WTC11 (cell line): ENCODE measurements around the gene CPSF7. TPM values are rescaled to one million over a fixed set of nuclear protein-coding genes. Genes with fewer than 3 reads are reported as not detected.

Experiments
- ATAC-seq: fragments of 200-7000 bp; cut with Tn5 transposase; 2 replicates; pipeline ENCODE4 v1.10.0; 2021; ENCODE audit warnings: mild to moderate bottlenecking, moderate library complexity
- CTCF ChIA-PET: fragments of 300-600 bp; sonication (Branson Sonifier 250); formaldehyde crosslinking; loops from one replicate; lab custom pipeline; 2021; ENCODE audit warnings: antibody characterized with exemption; lab: Charles Lee
- POLR2A ChIA-PET: fragments of 350-600 bp; sonication (Branson Sonifier 250); formaldehyde crosslinking; loops from one replicate; lab custom pipeline; 2021; ENCODE audit warnings: antibody characterized with exemption; lab: Charles Lee
- DNase-seq: peaks from one replicate; pipeline ENCODE4 v3.0.0; 2021; ENCODE audit warnings: low spot score
- H3K27ac Mint-ChIP-seq: 2 replicates; pipeline ENCODE4 v1.8.0; 2021; ENCODE audit warnings: mixed read lengths
- H3K27me3 Mint-ChIP-seq: 2 replicates; pipeline ENCODE4 v1.8.0; 2021; ENCODE audit warnings: low read depth, mild to moderate bottlenecking, moderate library complexity, mixed read lengths
- H3K36me3 Mint-ChIP-seq: 2 replicates; pipeline ENCODE4 v1.8.0; 2021; ENCODE audit warnings: mixed read lengths
- H3K4me1 Mint-ChIP-seq: 2 replicates; pipeline ENCODE4 v1.8.0; 2022; ENCODE audit warnings: mixed read lengths
- H3K4me3 Mint-ChIP-seq: 2 replicates; pipeline ENCODE4 v1.8.0; 2021; ENCODE audit warnings: mild to moderate bottlenecking, moderate library complexity, mixed read lengths
- H3K9me3 Mint-ChIP-seq: 2 replicates; pipeline ENCODE4 v1.8.0; 2021; ENCODE audit warnings: mixed read lengths
- ATF1 ChIP-seq: sonication (generic); formaldehyde crosslinking; IDR thresholded peaks from 2 replicates; pipeline ENCODE4 v1.8.1; 2023; ENCODE audit warnings: mild to moderate bottlenecking, moderate library complexity, missing genetic modification reagents
- CREB1 ChIP-seq: sonication (generic); formaldehyde crosslinking; IDR thresholded peaks from 2 replicates; pipeline ENCODE4 v1.8.0; 2023; ENCODE audit warnings: mild to moderate bottlenecking, missing genetic modification reagents
- ESRRA ChIP-seq: sonication (generic); formaldehyde crosslinking; IDR thresholded peaks from 2 replicates; pipeline ENCODE4 v1.8.1; 2022; ENCODE audit warnings: mild to moderate bottlenecking, missing genetic modification reagents, borderline replicate concordance
- IRF1 ChIP-seq: sonication (generic); formaldehyde crosslinking; IDR thresholded peaks from 2 replicates; pipeline ENCODE4 v1.8.0; 2023; ENCODE audit warnings: missing genetic modification reagents
- KAT7 ChIP-seq: sonication (generic); formaldehyde crosslinking; IDR thresholded peaks from 2 replicates; pipeline ENCODE4 v1.8.1; 2023; ENCODE audit warnings: missing genetic modification reagents, mild to moderate bottlenecking, borderline replicate concordance
- NFE2L1 ChIP-seq: sonication (generic); formaldehyde crosslinking; IDR thresholded peaks from 2 replicates; pipeline ENCODE4 v1.8.1; 2023; ENCODE audit warnings: missing genetic modification reagents
- NR3C1 ChIP-seq: sonication (generic); formaldehyde crosslinking; conservative IDR thresholded peaks from 2 replicates; pipeline ENCODE4 v1.8.1; 2023; ENCODE audit warnings: low read depth, mild to moderate bottlenecking, missing genetic modification reagents
- USF1 ChIP-seq: sonication (generic); formaldehyde crosslinking; IDR thresholded peaks from 2 replicates; pipeline ENCODE4 v1.8.0; 2022; ENCODE audit warnings: mild to moderate bottlenecking, missing genetic modification reagents
- ZBTB21 ChIP-seq: sonication (generic); formaldehyde crosslinking; IDR thresholded peaks from 2 replicates; pipeline ENCODE4 v1.8.1; 2023; ENCODE audit warnings: mild to moderate bottlenecking, missing genetic modification reagents, borderline replicate concordance
- ZNF263 ChIP-seq: sonication (generic); formaldehyde crosslinking; IDR thresholded peaks from 2 replicates; pipeline ENCODE4 v1.8.1; 2022; ENCODE audit warnings: low read depth, mild to moderate bottlenecking, moderate library complexity, missing genetic modification reagents
- ZNF671 ChIP-seq: fragments of 250-450 bp; sonication (Bioruptor Pico); IDR thresholded peaks from 2 replicates; pipeline ENCODE4 v1.8.0; 2021; ENCODE audit warnings: mild to moderate bottlenecking
- ZSCAN18 ChIP-seq: fragments of 250-450 bp; sonication (Bioruptor Pico); IDR thresholded peaks from 2 replicates; pipeline ENCODE4 v2.1.2; 2022; ENCODE audit warnings: mild to moderate bottlenecking, moderate library complexity
- total RNA-seq: library from RNA; stranded (reverse); gene quantifications from 3 replicates; pipeline ENCODE4 v1.2.3, GENCODE V29; 2021
- TF ChIP-seq, protein P1 (sequence below): sonication (generic); formaldehyde crosslinking; IDR thresholded peaks from 2 replicates; pipeline ENCODE4 v1.8.0; 2022; ENCODE audit warnings: missing genetic modification reagents
- TF ChIP-seq, protein P2 (sequence below): sonication (generic); formaldehyde crosslinking; IDR thresholded peaks from 2 replicates; pipeline ENCODE4 v1.8.1; 2022; ENCODE audit warnings: missing genetic modification reagents, borderline replicate concordance

Gene CPSF7
- total RNA-seq, 1 experiment from 2014 or later = 88.3 TPM

GRCh38 chr11:61361237-61361740 is 68.5 kb downstream of the CPSF7 start:
- no peaks in the 10 kb centered on the region for H3K27me3 Mint-ChIP-seq
- POLR2A ChIA-PET = interaction anchor here (0.8 to 2.7 kb wide), 10 partner anchors 13 to 80 kb away, joined by 4 to 29 read pairs (median 8); partner anchors contain the start of genes CPSF7, DDB1, SDHAF2 and TKFC
- no peak for ATAC-seq
- TF ChIP-seq ATF1 (no peak), ZSCAN18 (no peak), ZNF671 (CRISPR knock-in tag) (no peak), KAT7 (CRISPR knock-in tag) (0 out of 2 replicates have a peak, but pooled peaks have one; percentile 12), NR3C1 (CRISPR knock-in tag) (no peak), NFE2L1 (CRISPR knock-in tag) (0 out of 2 replicates have a peak, but pooled peaks have one; percentile 18), ZBTB21 (CRISPR knock-in tag) (no peak), CREB1 (CRISPR knock-in tag) (no peak)
- TF ChIP-seq, protein P1, sequence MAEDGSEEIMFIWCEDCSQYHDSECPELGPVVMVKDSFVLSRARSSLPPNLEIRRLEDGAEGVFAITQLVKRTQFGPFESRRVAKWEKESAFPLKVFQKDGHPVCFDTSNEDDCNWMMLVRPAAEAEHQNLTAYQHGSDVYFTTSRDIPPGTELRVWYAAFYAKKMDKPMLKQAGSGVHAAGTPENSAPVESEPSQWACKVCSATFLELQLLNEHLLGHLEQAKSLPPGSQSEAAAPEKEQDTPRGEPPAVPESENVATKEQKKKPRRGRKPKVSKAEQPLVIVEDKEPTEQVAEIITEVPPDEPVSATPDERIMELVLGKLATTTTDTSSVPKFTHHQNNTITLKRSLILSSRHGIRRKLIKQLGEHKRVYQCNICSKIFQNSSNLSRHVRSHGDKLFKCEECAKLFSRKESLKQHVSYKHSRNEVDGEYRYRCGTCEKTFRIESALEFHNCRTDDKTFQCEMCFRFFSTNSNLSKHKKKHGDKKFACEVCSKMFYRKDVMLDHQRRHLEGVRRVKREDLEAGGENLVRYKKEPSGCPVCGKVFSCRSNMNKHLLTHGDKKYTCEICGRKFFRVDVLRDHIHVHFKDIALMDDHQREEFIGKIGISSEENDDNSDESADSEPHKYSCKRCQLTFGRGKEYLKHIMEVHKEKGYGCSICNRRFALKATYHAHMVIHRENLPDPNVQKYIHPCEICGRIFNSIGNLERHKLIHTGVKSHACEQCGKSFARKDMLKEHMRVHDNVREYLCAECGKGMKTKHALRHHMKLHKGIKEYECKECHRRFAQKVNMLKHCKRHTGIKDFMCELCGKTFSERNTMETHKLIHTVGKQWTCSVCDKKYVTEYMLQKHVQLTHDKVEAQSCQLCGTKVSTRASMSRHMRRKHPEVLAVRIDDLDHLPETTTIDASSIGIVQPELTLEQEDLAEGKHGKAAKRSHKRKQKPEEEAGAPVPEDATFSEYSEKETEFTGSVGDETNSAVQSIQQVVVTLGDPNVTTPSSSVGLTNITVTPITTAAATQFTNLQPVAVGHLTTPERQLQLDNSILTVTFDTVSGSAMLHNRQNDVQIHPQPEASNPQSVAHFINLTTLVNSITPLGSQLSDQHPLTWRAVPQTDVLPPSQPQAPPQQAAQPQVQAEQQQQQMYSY (CRISPR knock-in tag) = no peak
- H3K27ac Mint-ChIP-seq = peak overlapping the region; percentile 98
- H3K9me3 Mint-ChIP-seq = no peaks in the 10 kb centered on the region
- H3K4me1 Mint-ChIP-seq = peaks cover 22% of the 10 kb centered on the region
- H3K4me3 Mint-ChIP-seq = peak overlapping the region; percentile 96
- H3K36me3 Mint-ChIP-seq = peaks cover 23% of the 10 kb centered on the region
- DNase-seq = no peak
- CTCF ChIA-PET = interaction anchor here (1.2 to 5.4 kb wide), 5 partner anchors 24 to 74 kb away, joined by 5 to 93 read pairs (median 11); partner anchors contain the start of genes CPSF7, SDHAF2 and TMEM216

DNA sequence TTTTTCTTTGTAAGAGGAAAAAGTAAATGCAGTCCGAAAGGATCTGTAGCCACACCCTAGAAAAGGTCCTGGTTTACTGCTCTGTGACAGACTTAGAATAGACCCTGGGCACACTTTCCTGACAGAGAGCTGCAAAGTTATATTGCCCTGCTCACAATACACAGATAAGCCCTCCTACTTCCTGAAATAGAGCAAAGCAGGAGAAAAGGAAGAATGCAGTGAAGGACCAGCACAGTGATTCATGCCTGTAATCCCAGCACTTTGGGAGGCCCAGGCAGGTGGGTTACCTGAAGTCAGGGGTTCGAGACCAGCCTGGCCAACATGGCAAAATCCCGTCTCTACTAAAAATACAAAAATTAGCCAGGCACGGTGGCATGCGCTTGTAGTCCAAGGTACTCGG is 70.3 kb downstream of the CPSF7 start:
- DNase-seq = no peak
- POLR2A ChIA-PET = interaction anchor here (0.6 to 0.7 kb wide), 3 partner anchors 13 to 23 kb away, joined by 3 to 4 read pairs (median 3); no protein-coding TSS in a partner anchor
- peak overlapping the region; percentile 96 for H3K4me3 Mint-ChIP-seq
- peaks cover 22% of the 10 kb centered on the region for H3K4me1 Mint-ChIP-seq
- TF ChIP-seq ZNF263 (CRISPR knock-in tag) (no peak), CREB1 (CRISPR knock-in tag) (no peak), ESRRA (CRISPR knock-in tag) (no peak), USF1 (CRISPR knock-in tag) (no peak), IRF1 (CRISPR knock-in tag) (no peak)
- TF ChIP-seq, protein P2, sequence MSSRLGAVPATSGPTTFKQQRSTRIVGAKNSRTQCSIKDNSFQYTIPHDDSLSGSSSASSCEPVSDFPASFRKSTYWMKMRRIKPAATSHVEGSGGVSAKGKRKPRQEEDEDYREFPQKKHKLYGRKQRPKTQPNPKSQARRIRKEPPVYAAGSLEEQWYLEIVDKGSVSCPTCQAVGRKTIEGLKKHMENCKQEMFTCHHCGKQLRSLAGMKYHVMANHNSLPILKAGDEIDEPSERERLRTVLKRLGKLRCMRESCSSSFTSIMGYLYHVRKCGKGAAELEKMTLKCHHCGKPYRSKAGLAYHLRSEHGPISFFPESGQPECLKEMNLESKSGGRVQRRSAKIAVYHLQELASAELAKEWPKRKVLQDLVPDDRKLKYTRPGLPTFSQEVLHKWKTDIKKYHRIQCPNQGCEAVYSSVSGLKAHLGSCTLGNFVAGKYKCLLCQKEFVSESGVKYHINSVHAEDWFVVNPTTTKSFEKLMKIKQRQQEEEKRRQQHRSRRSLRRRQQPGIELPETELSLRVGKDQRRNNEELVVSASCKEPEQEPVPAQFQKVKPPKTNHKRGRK (CRISPR knock-in tag) = no peak
- no peak overlapping the region for H3K27ac Mint-ChIP-seq
- H3K9me3 Mint-ChIP-seq = no peaks in the 10 kb centered on the region
- CTCF ChIA-PET = interaction anchor here (0.6 to 5.4 kb wide), 4 partner anchors 24 to 328 kb away, joined by 3 to 93 read pairs (median 27); no protein-coding TSS in a partner anchor
- no peaks in the 10 kb centered on the region for H3K27me3 Mint-ChIP-seq
- no peak for ATAC-seq
- peaks cover 10% of the 10 kb centered on the region for H3K36me3 Mint-ChIP-seq
